GM21723 (cell line): ENCODE results near the gene TMEM175.

Experiments
- ATAC-seq: cut with Tn5 transposase; IDR thresholded peaks from one replicate; pipeline ENCODE4 v1.9.1; 2021; ENCODE audit warnings: mild to moderate bottlenecking, moderate library complexity; ENCODE audit not compliant: unreplicated experiment

Gene TMEM175

DNA sequence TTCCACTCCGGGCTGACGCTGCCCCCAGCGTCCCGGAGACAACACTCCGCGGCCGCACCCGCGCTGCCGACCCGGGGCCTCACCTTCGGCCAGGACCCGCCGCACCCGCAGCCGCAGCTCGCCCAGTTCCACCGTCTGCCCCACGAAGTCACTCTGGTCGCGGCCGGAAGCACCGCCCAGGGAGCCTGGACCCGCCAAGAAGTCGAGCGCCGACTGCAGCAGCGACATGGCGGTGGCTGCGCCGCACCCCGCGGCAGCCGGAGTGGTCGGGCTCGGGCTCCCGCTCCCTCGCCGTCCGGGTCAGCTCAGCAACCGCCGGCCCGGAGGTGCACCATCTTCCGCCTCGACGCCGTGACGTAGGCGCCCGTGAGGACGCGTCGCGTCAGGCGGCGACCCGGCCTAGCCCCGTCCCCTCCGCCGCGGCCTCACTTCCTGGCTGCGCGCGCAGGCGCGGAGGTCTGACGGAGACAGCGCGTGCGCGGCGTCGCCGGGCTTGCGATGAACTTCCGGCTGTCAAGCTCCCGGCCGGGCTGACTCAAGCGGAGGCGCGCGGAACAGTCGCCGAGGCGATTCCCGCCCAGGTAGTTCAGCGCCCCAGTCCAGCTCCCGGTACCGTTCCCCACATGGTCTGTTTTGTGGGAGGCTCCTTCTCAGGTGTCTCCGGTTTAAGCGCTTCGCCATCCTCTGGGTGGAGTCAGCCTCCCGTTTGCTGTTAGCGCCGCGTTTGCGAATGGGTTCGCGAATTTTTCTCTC is at the start of gene TMEM175, which contains the start of gene GAK:
TMEM175 (plus strand) TSS at position 501 of the 753 bp plus-strand sequence. CDS start 15,280 bp downstream, outside the sequence.
GAK (minus strand) TSS at position 357 of the 753 bp plus-strand sequence; CDS start at position 228, 129 bp downstream.
- peak; percentile 87 for ATAC-seq

DNA sequence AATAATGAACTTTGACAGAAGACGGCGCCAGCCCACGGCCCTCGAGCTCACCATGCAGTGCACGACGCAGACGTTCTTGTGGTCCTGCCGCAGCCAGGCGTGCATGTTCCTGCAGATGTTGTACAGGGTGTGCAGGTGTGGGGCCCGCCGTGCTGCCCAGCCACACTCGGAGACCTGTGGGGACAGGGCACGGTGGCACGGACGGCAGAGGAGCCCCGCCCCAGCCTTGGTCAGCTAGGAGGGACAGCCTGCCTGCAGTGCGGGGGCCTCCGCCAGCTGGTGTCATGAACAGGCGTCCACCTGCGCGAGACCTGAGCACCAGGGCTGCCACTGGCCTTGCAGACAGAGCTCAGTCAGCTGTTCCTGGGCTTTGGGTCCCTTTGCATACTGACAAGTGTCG is 49.6 kb upstream of the TMEM175 start:
- ATAC-seq: no peak

GRCh38 chr4:883377-884095 is 48.7 kb upstream of the TMEM175 start:
- ATAC-seq: no peak

- no peak for ATAC-seq
Measured at GRCh38 chr4:884259-884658, 48.0 kb upstream of the TMEM175 start.

DNA sequence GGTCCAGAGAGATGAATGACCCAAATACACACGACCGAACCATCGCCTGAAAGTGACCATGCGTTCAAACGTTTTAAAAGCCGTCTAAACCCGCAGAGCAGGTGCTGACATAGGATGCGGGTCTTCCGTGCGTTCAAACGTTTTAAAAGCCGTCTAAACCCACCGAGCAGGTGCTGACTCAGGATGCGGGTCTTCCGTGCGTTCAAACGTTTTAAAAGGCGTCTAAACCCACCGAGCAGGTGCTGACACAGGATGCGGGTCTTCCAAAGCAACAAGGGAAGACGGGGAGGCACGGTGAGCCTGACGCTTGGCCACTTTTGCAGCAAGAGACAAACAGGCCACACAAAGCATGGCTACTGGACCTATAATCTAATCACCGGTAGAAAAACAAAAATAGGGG is 47.4 kb upstream of the TMEM175 start:
- ATAC-seq: no peak

GRCh38 chr4:885353-885752 is 46.9 kb upstream of the TMEM175 start:
- no peak for ATAC-seq

DNA sequence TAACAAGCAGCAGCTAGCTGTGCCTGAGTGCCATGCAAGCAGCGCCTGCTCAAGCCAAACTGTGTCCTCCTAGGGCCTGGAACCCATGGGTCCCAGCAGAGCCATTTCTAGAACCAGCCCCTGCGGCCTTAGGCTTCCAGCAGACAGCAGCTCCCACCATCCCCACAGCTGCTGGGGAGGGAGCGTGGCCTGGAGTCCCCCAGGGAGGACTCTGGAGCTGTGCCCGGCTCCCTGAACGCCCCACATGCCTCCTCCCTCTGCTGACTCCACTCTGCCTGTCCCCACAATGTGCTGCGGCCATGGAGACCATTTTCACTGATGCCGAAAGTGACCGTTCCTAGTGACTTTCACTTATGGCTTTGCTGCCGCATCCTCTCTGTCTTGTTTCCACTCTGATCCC is 46.0 kb upstream of the TMEM175 start:
- ATAC-seq: no peak

DNA sequence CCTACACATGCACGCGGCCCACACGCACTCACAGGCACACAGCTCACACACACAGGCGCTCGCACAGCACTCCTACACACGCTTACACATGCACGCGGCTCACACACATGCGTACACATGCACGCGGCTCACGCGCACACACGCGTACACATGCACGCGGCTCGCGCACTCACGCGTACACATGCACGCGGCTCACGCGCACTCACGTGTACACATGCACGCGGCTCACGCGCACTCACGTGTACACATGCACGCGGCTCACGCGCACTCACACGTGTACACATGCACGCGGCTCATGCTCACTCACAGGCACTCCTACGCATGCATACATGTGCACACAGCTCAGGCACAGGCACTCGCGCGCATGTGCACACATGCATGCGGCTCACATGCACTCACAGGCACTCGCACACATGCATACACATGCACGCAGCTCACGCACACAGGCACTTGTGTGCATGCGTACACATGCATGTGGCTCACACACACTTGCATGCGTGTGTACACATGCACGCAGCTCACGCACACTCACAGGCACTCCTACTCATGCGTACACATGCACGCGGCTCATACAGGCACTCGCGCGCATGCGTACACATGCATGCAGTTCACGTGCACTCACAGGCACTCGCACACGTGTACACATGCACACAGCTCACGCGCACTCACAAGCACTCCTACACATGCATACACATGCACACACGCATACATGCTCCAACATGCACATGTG is 45.1 kb upstream of the TMEM175 start:
- ATAC-seq: no peak

- ATAC-seq: no peak
Measured at GRCh38 chr4:888029-888428, 44.2 kb upstream of the TMEM175 start.

DNA sequence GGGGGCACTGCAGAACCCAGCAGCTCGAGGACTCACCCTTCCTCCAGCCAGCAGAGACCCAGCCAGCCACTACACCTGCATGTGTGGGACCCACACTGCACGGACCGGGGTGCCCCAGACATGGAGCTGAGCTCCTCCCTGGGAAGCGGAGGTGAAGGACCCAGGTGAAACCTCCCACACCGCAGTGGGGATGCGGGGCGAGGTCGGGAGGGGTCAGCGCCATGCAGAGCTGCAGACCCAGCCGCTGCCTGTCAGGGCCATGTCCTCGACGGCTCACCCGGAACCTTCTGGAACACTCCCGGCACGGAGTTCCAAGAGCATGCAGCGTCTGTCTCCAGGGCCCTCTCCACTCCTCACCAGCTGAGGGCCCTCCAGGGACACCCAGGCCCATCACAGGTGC is 42.7 kb upstream of the TMEM175 start:
- ATAC-seq: no peak

DNA sequence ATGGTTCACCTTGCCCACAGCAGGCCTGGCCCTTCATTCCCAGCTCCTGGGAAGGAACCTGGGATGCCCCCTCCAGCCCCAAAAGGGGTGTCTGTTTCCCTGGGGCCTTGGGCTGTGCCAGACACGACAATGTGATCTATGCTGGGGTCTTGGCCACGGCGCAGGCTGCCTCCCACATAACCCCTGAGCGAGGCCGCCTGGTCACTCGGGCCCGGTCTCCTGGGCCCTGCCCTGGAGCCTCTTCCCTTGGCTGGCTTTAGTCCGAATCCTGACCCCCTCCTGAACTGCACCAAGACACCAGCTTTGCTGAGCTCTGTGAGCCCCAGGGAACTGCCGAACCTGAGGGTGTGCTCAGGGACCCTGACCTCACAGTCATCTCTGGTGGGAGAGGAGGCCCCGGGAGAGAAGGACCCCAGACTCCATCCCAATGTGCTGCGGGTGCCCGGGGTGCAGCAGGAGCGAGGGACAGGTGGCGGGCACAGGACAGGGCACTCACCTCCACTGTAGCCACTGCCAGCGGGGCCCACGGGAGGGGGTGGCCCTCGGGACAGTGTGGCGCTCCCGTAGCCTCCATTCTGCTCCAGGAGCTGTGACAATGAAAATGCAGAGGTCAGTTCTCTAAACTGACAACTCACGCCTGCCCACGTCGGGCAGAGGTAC is 42.1 kb upstream of the TMEM175 start:
- no peak for ATAC-seq

- ATAC-seq: no peak
Measured at GRCh38 chr4:891747-892146, 40.5 kb upstream of the TMEM175 start.

DNA sequence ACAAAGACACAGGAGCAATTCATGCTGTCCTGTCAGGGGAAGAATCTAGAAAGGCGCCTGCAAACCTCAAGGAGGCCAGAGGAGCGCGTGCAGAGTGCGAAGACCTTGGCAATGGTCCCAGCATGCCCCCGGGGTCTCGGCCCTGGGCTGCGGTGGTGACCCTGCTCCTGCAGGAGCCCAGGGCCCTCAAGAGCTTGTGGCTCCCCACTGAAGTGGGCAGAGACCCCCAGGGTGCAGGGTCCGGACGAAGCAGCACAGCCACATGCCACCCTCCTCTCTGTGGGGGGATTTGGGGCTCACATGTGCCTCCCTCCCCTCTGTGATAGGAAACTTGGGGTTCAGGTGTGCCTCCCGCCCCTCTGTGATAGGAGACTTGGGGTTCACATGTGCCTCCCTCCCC is 39.5 kb upstream of the TMEM175 start:
- no peak for ATAC-seq

GRCh38 chr4:893276-893994 is 38.8 kb upstream of the TMEM175 start:
- ATAC-seq: no peak

GRCh38 chr4:893995-894705 is 38.1 kb upstream of the TMEM175 start:
- ATAC-seq: no peak

DNA sequence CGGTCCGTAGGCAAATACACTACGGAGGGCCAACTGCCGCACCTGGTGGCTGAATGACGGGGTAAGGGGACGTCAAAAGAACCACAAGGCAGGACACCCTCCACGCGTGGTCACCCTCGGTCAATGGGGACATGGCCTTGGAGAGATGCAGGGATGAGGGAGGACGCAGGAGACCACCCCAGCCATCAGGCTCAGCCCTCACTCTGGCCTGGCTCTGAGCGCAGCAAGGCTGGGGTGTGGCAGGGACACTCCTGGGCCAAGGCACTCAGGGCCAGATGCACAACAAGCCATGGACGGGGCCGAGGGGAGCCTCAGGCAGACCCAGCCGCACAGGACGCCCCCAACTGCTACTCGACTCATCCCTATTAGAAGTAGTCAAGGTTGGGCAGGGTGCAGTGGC is 36.7 kb upstream of the TMEM175 start:
- ATAC-seq: no peak

- ATAC-seq: no peak
Measured at GRCh38 chr4:896216-896615, 36.0 kb upstream of the TMEM175 start.

DNA sequence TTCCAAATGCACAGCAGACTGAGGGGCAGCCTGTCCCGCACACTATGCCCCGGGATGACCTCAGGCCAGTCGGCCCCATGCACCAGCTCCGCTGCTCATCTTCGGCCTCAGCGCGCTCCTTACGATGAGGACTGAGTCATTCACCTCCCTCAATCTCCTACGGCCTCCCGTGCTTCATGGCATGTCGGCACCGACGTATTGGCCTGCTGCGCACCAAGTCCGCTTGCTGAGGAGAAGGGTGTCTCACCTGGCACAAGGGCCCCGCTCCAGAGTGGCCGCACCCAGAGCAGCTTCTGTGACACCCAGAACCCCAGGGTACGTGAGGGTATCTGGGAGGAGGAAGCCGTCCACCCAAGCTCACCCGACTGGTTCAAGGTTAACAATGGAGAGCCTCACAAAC is 35.6 kb upstream of the TMEM175 start:
- ATAC-seq: no peak

- no peak for ATAC-seq
Measured at GRCh38 chr4:898123-898522, 34.1 kb upstream of the TMEM175 start.
